Hematopoietic multipotent progenitor cell (in vitro differentiated cells): ENCODE results near the gene C11orf58. TPM values are rescaled to one million over a fixed set of nuclear protein-coding genes. Genes with fewer than 3 reads are reported as not detected.

Experiments used
- DNase-seq, 3 donors: peaks; one replicate each; pipeline ENCODE4 v3.0.0-alpha.2; 2011 to 2015; ENCODE audit warnings: low read depth in 2 of 3, low spot score in 2 of 3
- total RNA-seq: library from RNA; depleted of rRNA; stranded (reverse); fragments of >200 nt; gene quantifications from one replicate; pipeline ENCODE4 v1.2.3, GENCODE V29; 2012

The C11orf58 gene
- total RNA-seq, 1 donor, result 57.1 TPM

GRCh38 chr11:16799221-16799620 is 60.8 kb downstream of the C11orf58 start:
- no peak for DNase-seq

GRCh38 chr11:16799890-16800289 is 61.4 kb downstream of the C11orf58 start:
- DNase-seq, result no peak

- DNase-seq, result no peak
These were observed 61.9 kb downstream of the C11orf58 start for GRCh38 chr11:16800382-16800781.

GRCh38 chr11:16801288-16801980 is 63.0 kb downstream of the C11orf58 start:
- DNase-seq, result no peak

GRCh38 chr11:16804104-16804947 is 65.9 kb downstream of the C11orf58 start:
- no peak for DNase-seq

- no peak for DNase-seq
These were observed 67.5 kb downstream of the C11orf58 start for GRCh38 chr11:16805938-16806337.

GRCh38 chr11:16806791-16807190 is 68.3 kb downstream of the C11orf58 start:
- no peak for DNase-seq

GRCh38 chr11:16807306-16807705 is 68.9 kb downstream of the C11orf58 start:
- DNase-seq, result peak in 1 of 3 donors; percentile 57
